AG04450 (cell line): ENCODE results near the gene OR6B1. TPM values are rescaled to one million over a fixed set of nuclear protein-coding genes. Genes with fewer than 3 reads are reported as not detected.

ENCODE experiments used
- CTCF ChIA-PET: fragments of 300-600, 350-600 bp; formaldehyde crosslinking; extraction: SDS; loops from one replicate; lab custom pipeline; 2022; ENCODE audit warnings: antibody characterized with exemption, inconsistent platforms; lab: Charles Lee
- POLR2A ChIA-PET: fragments of 350-600 bp; formaldehyde crosslinking; extraction: SDS; loops from one replicate; lab custom pipeline; 2021; ENCODE audit warnings: antibody characterized with exemption, inconsistent platforms; lab: Yijun Ruan, JAX
- DNase-seq: peaks from one replicate; pipeline ENCODE4 v3.0.0-alpha.2; 2011; ENCODE audit warnings: low read depth, low spot score
- H3K27ac ChIP-seq: one replicate; pipeline ENCODE4 v1.5.1; 2012; ENCODE audit warnings: low read depth, low read length, control low read depth
- H3K27me3 ChIP-seq: one replicate; pipeline ENCODE4 v1.6.0; 2012; ENCODE audit warnings: low read length; ENCODE audit not compliant: control insufficient read depth, insufficient read depth
- H3K4me3 ChIP-seq: 2 replicates; pipeline ENCODE4 v1.5.1; 2011; ENCODE audit warnings: mild to moderate bottlenecking, low read depth, low read length, control low read depth
- H3K9me3 ChIP-seq: 2 replicates; pipeline ENCODE4 v1.5.1; 2012; ENCODE audit warnings: low read length; ENCODE audit not compliant: control insufficient read depth, insufficient read depth
- polyA plus RNA-seq: library from polyadenylated mRNA; depleted of rRNA; stranded (reverse); fragments of >200 nt; gene quantifications from 2 replicates; pipeline ENCODE4 v1.2.3, GENCODE V29; 2011
- TF ChIP-seq, protein P1 (sequence below): IDR thresholded peaks from 2 replicates; pipeline ENCODE4 v1.5.1; 2011; ENCODE audit warnings: low read depth, low read length, control low read depth, inconsistent platforms

OR6B1 gene
- polyA plus RNA-seq, 1 experiment: not detected

DNA sequence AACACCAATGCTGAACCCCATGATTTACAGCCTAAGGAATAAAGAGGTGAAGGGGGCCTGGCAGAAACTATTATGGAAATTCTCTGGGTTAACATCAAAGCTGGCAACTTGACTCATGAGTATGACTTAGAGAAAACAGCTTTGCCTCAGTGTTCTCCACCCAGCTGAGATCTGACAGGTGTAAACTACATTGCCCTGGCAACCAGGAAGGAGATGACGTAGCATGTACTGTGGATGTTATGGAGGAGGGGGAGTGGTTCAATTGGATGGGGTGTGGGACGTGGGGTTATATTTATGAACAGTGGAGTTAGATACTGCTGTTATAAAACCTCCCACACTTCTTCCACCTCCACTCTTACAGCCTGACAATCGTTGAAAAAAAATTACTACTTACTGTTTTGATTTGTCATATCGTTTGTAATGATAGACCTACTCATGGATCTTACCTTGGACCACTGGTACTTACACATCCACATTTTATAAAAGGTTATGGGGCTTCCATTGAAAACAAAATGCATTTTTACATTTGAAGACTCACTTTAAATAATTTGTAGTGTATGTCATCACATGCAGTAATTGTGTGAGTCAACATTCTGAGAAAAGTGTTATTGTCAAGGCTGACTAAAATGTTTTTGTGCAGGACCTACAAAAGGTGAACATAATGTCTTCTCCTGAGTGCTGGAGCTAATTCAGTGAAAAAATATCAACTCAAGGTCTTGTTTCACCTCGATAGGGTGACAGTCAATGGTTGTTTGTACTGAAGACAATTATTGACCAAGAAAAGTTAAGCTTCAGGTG, 39.1 kb upstream of the OR6B1 start:
- Histone ChIP-seq H3K9me3 (no peaks in the 10 kb centered on the region), H3K27ac (no peak overlapping the region), H3K4me3 (no peak overlapping the region), H3K27me3 (no peaks in the 10 kb centered on the region)
- TF ChIP-seq, protein P1, sequence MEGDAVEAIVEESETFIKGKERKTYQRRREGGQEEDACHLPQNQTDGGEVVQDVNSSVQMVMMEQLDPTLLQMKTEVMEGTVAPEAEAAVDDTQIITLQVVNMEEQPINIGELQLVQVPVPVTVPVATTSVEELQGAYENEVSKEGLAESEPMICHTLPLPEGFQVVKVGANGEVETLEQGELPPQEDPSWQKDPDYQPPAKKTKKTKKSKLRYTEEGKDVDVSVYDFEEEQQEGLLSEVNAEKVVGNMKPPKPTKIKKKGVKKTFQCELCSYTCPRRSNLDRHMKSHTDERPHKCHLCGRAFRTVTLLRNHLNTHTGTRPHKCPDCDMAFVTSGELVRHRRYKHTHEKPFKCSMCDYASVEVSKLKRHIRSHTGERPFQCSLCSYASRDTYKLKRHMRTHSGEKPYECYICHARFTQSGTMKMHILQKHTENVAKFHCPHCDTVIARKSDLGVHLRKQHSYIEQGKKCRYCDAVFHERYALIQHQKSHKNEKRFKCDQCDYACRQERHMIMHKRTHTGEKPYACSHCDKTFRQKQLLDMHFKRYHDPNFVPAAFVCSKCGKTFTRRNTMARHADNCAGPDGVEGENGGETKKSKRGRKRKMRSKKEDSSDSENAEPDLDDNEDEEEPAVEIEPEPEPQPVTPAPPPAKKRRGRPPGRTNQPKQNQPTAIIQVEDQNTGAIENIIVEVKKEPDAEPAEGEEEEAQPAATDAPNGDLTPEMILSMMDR: no peak
- CTCF ChIA-PET: interaction anchor here (0.6 kb wide), 1 partner anchor 95 kb away, joined by 4 read pairs; no protein-coding TSS in a partner anchor
- DNase-seq: no peak
- POLR2A ChIA-PET: no interaction called here

DNA sequence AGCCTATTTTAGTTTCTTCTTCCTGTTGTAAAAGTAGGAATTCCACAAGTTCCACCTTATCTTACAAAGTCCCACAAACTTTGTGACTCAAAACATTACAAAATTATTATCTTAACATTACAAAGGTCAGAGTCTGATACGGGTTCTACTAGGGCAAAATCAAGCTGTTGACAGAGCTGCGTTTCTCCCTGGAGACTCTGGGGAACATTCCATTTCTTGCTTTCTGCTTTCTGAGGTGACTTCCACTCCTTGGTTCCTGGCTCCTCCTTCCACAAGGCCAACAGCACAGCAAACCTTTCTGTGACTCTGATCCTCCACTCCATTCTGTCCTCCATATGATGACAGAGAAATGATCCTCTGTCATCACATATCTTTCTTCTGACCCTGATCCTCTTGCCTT, 34.8 kb upstream of the OR6B1 start:
- CTCF ChIA-PET: no interaction called here
- POLR2A ChIA-PET: interaction anchor here (1.1 kb wide), 1 partner anchor 9 kb away, joined by 3 read pairs; no protein-coding TSS in a partner anchor

DNA sequence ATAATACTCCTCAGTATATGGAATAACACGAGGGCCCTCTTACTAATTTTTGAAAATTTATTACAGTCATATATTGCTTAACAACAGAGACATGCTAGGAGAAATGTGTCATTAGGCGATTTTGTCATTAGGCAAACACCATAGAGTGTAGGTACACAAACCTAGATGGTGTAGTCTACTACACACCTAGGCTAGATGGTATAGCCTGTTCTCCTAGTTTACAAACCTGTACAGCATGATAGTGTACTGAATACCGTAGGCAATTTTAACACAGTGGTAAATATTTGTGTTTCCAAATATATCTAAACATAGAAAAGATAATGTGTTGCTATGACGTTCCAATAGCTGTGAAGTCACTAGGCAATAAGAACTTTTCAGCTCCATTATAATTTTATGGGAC, 32.7 kb upstream of the OR6B1 start:
- Histone ChIP-seq H3K4me3 (no peak overlapping the region), H3K27me3 (no peaks in the 10 kb centered on the region), H3K9me3 (no peaks in the 10 kb centered on the region), H3K27ac (no peak overlapping the region)
- CTCF ChIA-PET: no interaction called here
- POLR2A ChIA-PET: no interaction called here
- no peak for DNase-seq
- TF ChIP-seq, protein P1: no peak

More for the DNA sequence above, 34.8 kb upstream of the OR6B1 start:
- H3K4me3 ChIP-seq: no peak overlapping the region
- no peak for DNase-seq
- no peaks in the 10 kb centered on the region for H3K27me3 ChIP-seq
- TF ChIP-seq, protein P1: no peak
- H3K9me3 ChIP-seq: no peaks in the 10 kb centered on the region
- H3K27ac ChIP-seq: no peak overlapping the region

DNA sequence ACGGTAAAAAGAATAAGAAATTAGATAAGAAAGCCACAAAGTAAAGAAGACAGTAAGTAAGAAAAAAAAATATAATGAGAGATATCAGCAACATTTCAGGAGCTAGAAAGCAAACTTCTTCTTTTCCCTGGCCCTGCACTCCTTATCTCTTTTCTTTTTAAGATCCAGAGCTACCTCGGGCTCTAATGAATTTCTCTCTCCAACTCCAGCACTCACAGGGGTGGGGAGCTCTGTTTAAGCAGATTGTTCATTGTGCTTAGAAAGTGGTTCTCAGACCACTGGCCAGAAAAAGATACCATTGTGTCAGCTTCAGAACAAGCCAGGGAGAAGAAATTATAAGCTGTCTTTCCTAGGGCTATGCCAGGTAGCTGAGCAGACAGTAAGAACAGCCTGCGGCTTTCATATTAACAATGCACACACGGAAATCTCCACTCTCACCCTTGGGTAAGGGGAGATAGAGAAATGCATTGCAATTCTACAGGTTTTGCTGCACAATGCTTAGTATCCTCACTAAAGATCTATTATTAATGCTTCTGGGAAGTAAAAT, 26.2 kb upstream of the OR6B1 start:
- DNase-seq: no peak
- no peaks in the 10 kb centered on the region for H3K27me3 ChIP-seq
- CTCF ChIA-PET: no interaction called here
- TF ChIP-seq, protein P1: no peak
- POLR2A ChIA-PET: interaction anchor here (0.9 kb wide), 1 partner anchor 8 kb away, joined by 3 read pairs; no protein-coding TSS in a partner anchor
- H3K4me3 ChIP-seq: no peak overlapping the region
- H3K9me3 ChIP-seq: no peaks in the 10 kb centered on the region
- H3K27ac ChIP-seq: no peak overlapping the region

DNA sequence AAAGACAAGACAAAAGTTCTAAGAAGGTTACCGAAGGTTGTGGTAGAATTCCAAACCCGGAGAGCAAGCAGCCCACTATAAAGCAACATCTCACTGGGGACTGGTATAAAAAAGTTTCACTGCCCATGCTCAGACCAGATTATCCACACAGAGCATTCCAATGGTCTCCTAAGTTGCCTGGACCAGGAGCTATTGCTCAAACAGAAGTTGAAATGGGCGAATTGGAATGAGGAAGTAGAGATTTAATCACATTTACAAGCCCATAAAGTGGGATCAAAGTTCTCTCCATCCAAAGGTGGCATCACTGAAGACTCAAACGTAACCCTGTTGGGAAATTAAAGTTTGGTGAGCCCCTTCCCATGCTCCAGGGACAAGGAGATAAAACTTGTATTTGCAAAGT, 25.7 kb upstream of the OR6B1 start:
- no peak overlapping the region for H3K27ac ChIP-seq
- POLR2A ChIA-PET: interaction anchor here (0.9 kb wide), 1 partner anchor 9 kb away, joined by 3 read pairs; no protein-coding TSS in a partner anchor
- H3K9me3 ChIP-seq: no peaks in the 10 kb centered on the region
- no peaks in the 10 kb centered on the region for H3K27me3 ChIP-seq
- TF ChIP-seq, protein P1: no peak
- CTCF ChIA-PET: no interaction called here
- no peak for DNase-seq
- H3K4me3 ChIP-seq: no peak overlapping the region
